DND-41 (cell line): ENCODE data around the gene COX7B.

ENCODE experiments used
- ATAC-seq: fragments of 200-7000 bp; cut with Tn5 transposase; 3 replicates; pipeline ENCODE4 v1.9.1; 2021; ENCODE audit warnings: low read depth; ENCODE audit not compliant: insufficient read depth
- DNase-seq: peaks from one replicate; pipeline ENCODE4 v3.0.0-alpha.2; 2020
- H2AFZ ChIP-seq: 2 replicates; pipeline ENCODE4 v1.6.0; 2012; ENCODE audit warnings: low read depth, low read length
- H3K27ac ChIP-seq: 2 replicates; pipeline ENCODE4 v1.5.1; 2012; ENCODE audit warnings: low read length, inconsistent platforms
- H3K27me3 ChIP-seq: fragments of 200-600 bp; sonication (generic); 2 replicates; pipeline ENCODE4 v1.6.0; 2012; ENCODE audit warnings: low read length, mild to moderate bottlenecking, inconsistent platforms; ENCODE audit not compliant: insufficient read depth, poor library complexity
- H3K36me3 ChIP-seq: 2 replicates; pipeline ENCODE4 v1.5.1; 2012; ENCODE audit warnings: low read length, inconsistent platforms; ENCODE audit not compliant: insufficient read depth
- H3K4me1 ChIP-seq: 2 replicates; pipeline ENCODE4 v1.5.1; 2012; ENCODE audit warnings: mild to moderate bottlenecking, low read length; ENCODE audit not compliant: insufficient read depth
- H3K4me2 ChIP-seq: 2 replicates; pipeline ENCODE4 v1.6.0; 2012; ENCODE audit warnings: mild to moderate bottlenecking, moderate library complexity, low read length, inconsistent platforms; ENCODE audit not compliant: insufficient read depth
- H3K4me3 ChIP-seq, 2 experiments: fragments of 200-600 bp in 1 of 2; shearing (Covaris generic) in 1 of 2; 2 replicates each; pipeline ENCODE4 v1.5.1; 2012 to 2016; ENCODE audit warnings: inconsistent platforms in 2 of 2, low read length in 2 of 2, mild to moderate bottlenecking in 2 of 2, low read depth in 1 of 2, moderate library complexity in 1 of 2
- H3K79me2 ChIP-seq: 2 replicates; pipeline ENCODE4 v1.6.0; 2012; ENCODE audit warnings: low read length, inconsistent platforms; ENCODE audit not compliant: insufficient read depth
- H3K9ac ChIP-seq: 2 replicates; pipeline ENCODE4 v1.6.0; 2012; ENCODE audit warnings: low read depth, mild to moderate bottlenecking, inconsistent platforms, low read length, moderate library complexity
- H3K9me3 ChIP-seq: 2 replicates; pipeline ENCODE4 v1.5.1; 2012; ENCODE audit warnings: low read length, moderate library complexity, mild to moderate bottlenecking, inconsistent platforms; ENCODE audit not compliant: insufficient read depth, severe bottlenecking
- H4K20me1 ChIP-seq: 2 replicates; pipeline ENCODE4 v1.6.0; 2012; ENCODE audit warnings: low read length; ENCODE audit not compliant: insufficient read depth
- EZH2 ChIP-seq: IDR thresholded peaks from 3 replicates; pipeline ENCODE4 v1.6.1; 2012; ENCODE audit warnings: borderline replicate concordance, low read depth, mild to moderate bottlenecking, moderate library complexity, low read length, inconsistent platforms; ENCODE audit not compliant: severe bottlenecking
- TF ChIP-seq, protein P1 (sequence below): IDR thresholded peaks from 2 replicates; pipeline ENCODE4 v1.5.1; 2012; ENCODE audit warnings: borderline replicate concordance, low read length, moderate library complexity, mild to moderate bottlenecking; ENCODE audit not compliant: poor library complexity, severe bottlenecking; ENCODE audit errors: extremely low read depth

Gene COX7B

DNA sequence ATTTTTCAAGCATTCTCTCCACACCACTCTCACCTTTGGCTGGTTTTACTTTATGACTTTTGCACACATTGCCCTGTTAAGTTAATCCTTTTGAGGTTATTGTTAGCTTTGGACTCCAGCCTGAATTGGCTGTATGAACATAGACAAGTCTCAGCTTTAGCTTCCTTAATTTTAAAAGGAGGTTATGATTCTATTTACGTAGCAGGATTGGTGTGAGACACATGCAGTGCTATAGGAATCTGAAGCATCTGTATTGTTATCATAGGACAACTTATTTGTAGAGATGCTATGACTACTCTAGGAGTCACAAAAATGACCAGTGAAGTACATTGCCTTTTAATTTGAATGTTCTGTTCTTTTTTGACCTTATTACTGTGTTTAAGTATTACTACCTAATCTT lies 54.4 kb downstream of the COX7B start:
- ATAC-seq (no peak), DNase-seq (no peak)
- Histone ChIP-seq H2AFZ (no peak overlapping the region), H3K9me3 (no peaks in the 10 kb centered on the region), H3K9ac (no peak overlapping the region), H3K79me2 (peaks cover 3% of the 10 kb centered on the region), H3K4me2 (no peak overlapping the region), H3K4me3 (no peak overlapping the region), H3K27me3 (no peaks in the 10 kb centered on the region), H3K36me3 (no peaks in the 10 kb centered on the region), H3K4me1 (no peaks in the 10 kb centered on the region), H3K27ac (no peak overlapping the region), H4K20me1 (no peaks in the 10 kb centered on the region)
- TF ChIP-seq, protein P1, sequence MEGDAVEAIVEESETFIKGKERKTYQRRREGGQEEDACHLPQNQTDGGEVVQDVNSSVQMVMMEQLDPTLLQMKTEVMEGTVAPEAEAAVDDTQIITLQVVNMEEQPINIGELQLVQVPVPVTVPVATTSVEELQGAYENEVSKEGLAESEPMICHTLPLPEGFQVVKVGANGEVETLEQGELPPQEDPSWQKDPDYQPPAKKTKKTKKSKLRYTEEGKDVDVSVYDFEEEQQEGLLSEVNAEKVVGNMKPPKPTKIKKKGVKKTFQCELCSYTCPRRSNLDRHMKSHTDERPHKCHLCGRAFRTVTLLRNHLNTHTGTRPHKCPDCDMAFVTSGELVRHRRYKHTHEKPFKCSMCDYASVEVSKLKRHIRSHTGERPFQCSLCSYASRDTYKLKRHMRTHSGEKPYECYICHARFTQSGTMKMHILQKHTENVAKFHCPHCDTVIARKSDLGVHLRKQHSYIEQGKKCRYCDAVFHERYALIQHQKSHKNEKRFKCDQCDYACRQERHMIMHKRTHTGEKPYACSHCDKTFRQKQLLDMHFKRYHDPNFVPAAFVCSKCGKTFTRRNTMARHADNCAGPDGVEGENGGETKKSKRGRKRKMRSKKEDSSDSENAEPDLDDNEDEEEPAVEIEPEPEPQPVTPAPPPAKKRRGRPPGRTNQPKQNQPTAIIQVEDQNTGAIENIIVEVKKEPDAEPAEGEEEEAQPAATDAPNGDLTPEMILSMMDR, result no peak
- TF ChIP-seq EZH2, result no peak
